Glutamatergic neuron (in vitro differentiated cells): ENCODE results near the gene CAPN5. TPM values are rescaled to one million over a fixed set of nuclear protein-coding genes. Genes with fewer than 3 reads are reported as not detected.
A peak's percentile ranks its signal among the peaks of the same experiment; 100 is the strongest.

Experiments
- DNase-seq: peaks from one replicate; pipeline ENCODE4 v3.0.0; 2022
- H3K27ac Mint-ChIP-seq: one replicate; pipeline ENCODE4 v1.8.0; 2020; ENCODE audit warnings: mild to moderate bottlenecking, mixed read lengths, inconsistent platforms; ENCODE audit not compliant: unreplicated experiment
- H3K27me3 Mint-ChIP-seq: one replicate; pipeline ENCODE4 v1.8.0; 2020; ENCODE audit warnings: mild to moderate bottlenecking, moderate library complexity, mixed read lengths, inconsistent platforms; ENCODE audit not compliant: unreplicated experiment
- H3K36me3 Mint-ChIP-seq: one replicate; pipeline ENCODE4 v1.8.0; 2020; ENCODE audit warnings: mild to moderate bottlenecking, mixed read lengths, inconsistent platforms; ENCODE audit not compliant: unreplicated experiment
- H3K4me1 Mint-ChIP-seq: one replicate; pipeline ENCODE4 v1.8.0; 2020; ENCODE audit warnings: mild to moderate bottlenecking, low read depth, mixed read lengths, inconsistent platforms; ENCODE audit not compliant: unreplicated experiment
- H3K4me3 Mint-ChIP-seq: one replicate; pipeline ENCODE4 v1.8.0; 2020; ENCODE audit warnings: mild to moderate bottlenecking, mixed read lengths, inconsistent platforms; ENCODE audit not compliant: unreplicated experiment
- H3K9me3 Mint-ChIP-seq: one replicate; pipeline ENCODE4 v1.8.0; 2020; ENCODE audit warnings: mild to moderate bottlenecking, moderate library complexity, mixed read lengths, inconsistent platforms; ENCODE audit not compliant: unreplicated experiment
- CTCF ChIP-seq: fragments of 200-600 bp; sonication (generic); IDR thresholded peaks from one replicate; pipeline ENCODE4 v1.5.0; 2021; ENCODE audit not compliant: partially characterized antibody, unreplicated experiment
- total RNA-seq: library from RNA; stranded (reverse); fragmentation: NEBNext Ultra II Directional; extraction: Animal tissue kit (Norgen Biotek cat#: 25700); gene quantifications from one replicate; pipeline ENCODE4 v1.2.1, GENCODE V29; 2021; ENCODE audit not compliant: unreplicated experiment

Gene CAPN5
- total RNA-seq, 1 donor from 2014 or later, result 45.0 TPM

- Mint-ChIP-seq H3K27me3 (no peaks in the 10 kb centered on the region), H3K27ac (no peak overlapping the region), H3K9me3 (peaks cover 3% of the 10 kb centered on the region), H3K36me3 (peaks cover 4% of the 10 kb centered on the region), H3K4me1 (peaks cover 8% of the 10 kb centered on the region), H3K4me3 (no peak overlapping the region)
- TF ChIP-seq CTCF, result no peak
- peak; percentile 13 for DNase-seq
These were observed 18.9 kb downstream of the CAPN5 start for GRCh38 chr11:77085652-77086051.

- DNase-seq, result peak; percentile 10
- Mint-ChIP-seq H3K4me3 (no peak overlapping the region), H3K27ac (no peak overlapping the region), H3K27me3 (no peaks in the 10 kb centered on the region), H3K4me1 (peaks cover 3% of the 10 kb centered on the region), H3K36me3 (peaks cover 4% of the 10 kb centered on the region), H3K9me3 (peaks cover 5% of the 10 kb centered on the region)
- TF ChIP-seq CTCF, result no peak
These were observed 20.0 kb downstream of the CAPN5 start for GRCh38 chr11:77086521-77087472.

DNA sequence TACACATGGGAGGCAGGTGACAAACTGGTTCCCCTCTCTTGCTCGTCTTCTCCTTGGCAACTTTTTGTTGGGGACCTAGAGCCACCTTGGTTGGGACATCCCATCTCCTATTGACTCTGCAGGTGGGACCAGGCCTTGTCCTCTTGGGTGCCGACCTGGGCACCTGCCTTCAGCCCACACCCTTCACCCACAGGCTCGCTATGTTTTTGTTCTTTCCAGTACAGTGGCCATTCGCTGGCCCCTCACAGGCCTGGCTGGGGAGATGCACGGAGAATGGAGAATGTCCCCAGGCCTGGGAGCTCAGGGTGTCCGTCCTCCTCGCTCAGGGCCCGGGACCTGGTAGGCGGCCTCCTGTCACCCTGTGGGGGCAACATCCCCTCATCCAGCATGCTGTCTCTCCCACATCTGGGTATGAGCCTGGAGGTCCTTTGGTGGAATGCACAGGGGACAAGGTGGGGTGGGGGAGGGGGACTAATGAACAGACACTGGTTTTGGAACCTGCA lies 21.0 kb downstream of the CAPN5 start:
- H3K4me1 Mint-ChIP-seq, result no peaks in the 10 kb centered on the region
- no peak for TF ChIP-seq CTCF
- H3K9me3 Mint-ChIP-seq, result peaks cover 5% of the 10 kb centered on the region
- DNase-seq, result no peak
- no peaks in the 10 kb centered on the region for H3K27me3 Mint-ChIP-seq
- no peak overlapping the region for H3K27ac Mint-ChIP-seq
- no peak overlapping the region for H3K4me3 Mint-ChIP-seq
- peaks cover 4% of the 10 kb centered on the region for H3K36me3 Mint-ChIP-seq

DNA sequence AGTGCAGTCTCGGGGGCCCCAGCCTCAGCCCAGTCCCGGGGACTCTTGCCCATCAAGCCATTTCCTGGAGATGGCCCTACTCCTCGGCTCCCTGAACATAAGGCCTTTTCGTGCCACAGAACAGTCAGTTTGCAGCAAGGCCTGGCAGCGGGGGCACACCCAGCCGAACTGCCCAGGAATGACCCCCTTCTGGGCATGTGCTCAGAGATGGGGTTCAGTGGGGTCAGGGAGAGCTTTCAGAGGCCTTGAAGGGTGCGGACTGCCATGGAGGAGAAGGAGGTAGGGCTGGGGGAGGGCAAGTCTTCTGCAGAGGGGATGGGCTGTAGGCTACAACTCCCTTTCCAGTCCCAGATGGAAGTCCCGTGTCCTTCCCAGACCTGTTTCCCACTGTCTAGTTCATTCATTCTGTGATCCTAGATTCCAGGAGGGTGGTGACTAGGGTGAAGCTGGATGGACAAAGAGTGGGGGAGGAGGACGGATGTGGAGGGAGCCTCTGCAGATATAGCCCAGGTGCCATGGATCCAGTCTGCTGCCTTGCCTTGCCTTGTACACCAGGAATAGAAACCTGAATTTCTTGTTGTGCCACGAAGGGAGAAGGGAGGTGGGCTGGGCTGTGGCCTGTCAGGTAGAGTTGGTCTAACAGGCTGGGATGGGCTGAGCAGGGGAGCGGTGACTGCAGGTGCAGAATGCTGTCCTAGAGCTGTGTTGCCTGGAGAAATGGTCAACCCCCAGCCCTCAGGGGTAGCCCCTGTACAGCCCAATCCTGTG lies 21.6 kb downstream of the CAPN5 start:
- DNase-seq, result peak; percentile 7
- peaks cover 5% of the 10 kb centered on the region for H3K9me3 Mint-ChIP-seq
- H3K27ac Mint-ChIP-seq, result no peak overlapping the region
- no peaks in the 10 kb centered on the region for H3K27me3 Mint-ChIP-seq
- H3K4me1 Mint-ChIP-seq, result no peaks in the 10 kb centered on the region
- TF ChIP-seq CTCF, result no peak
- peaks cover 4% of the 10 kb centered on the region for H3K36me3 Mint-ChIP-seq
- H3K4me3 Mint-ChIP-seq, result no peak overlapping the region
